HepG2 (cell line): Measurements from ENCODE around the gene AS3MT. TPM values are rescaled to one million over a fixed set of nuclear protein-coding genes. Genes with fewer than 3 reads are reported as not detected.

Source experiments
- DPF2 ChIP-seq: sonication (generic); formaldehyde crosslinking; IDR thresholded peaks from 2 replicates; pipeline ENCODE4 v1.4.0; 2020; ENCODE audit warnings: mild to moderate bottlenecking, low read depth, missing genetic modification reagents, borderline replicate concordance
- POLR2A ChIP-seq, 2 experiments: IDR thresholded peaks; 2 replicates each; pipeline ENCODE4 v1.6.1; 2011; ENCODE audit warnings: low read depth in 2 of 2, low read length in 2 of 2, mild to moderate bottlenecking in 1 of 2, moderate library complexity in 1 of 2; ENCODE audit not compliant: insufficient read depth in 1 of 2
- RAD21 ChIP-seq: fragments of 450-650 bp; formaldehyde crosslinking; IDR thresholded peaks from 2 replicates; pipeline ENCODE4 v1.5.0; 2020; ENCODE audit warnings: mild to moderate bottlenecking
- RARG ChIP-seq: sonication (generic); formaldehyde crosslinking; IDR thresholded peaks from 2 replicates; pipeline ENCODE4 v1.4.0; 2020; ENCODE audit warnings: low read depth, mild to moderate bottlenecking, missing genetic modification reagents
- RXRA ChIP-seq: sonication (generic); formaldehyde crosslinking; IDR thresholded peaks from 2 replicates; pipeline ENCODE4 v1.5.1; 2020; ENCODE audit warnings: missing genetic modification reagents
- SP2 ChIP-seq: sonication (generic); formaldehyde crosslinking; IDR thresholded peaks from 2 replicates; pipeline ENCODE4 v1.5.1; 2020; ENCODE audit warnings: mild to moderate bottlenecking, missing genetic modification reagents
- ZBTB3 ChIP-seq: sonication (generic); formaldehyde crosslinking; IDR thresholded peaks from 2 replicates; pipeline ENCODE4 v1.4.0; 2020; ENCODE audit warnings: low read depth, mild to moderate bottlenecking, moderate library complexity, missing genetic modification reagents, borderline replicate concordance
- ZNF564 ChIP-seq: sonication (generic); formaldehyde crosslinking; IDR thresholded peaks from 2 replicates; pipeline ENCODE4 v1.8.1; 2023; ENCODE audit warnings: mild to moderate bottlenecking, missing genetic modification reagents
- polyA plus RNA-seq, 8 experiments: library from polyadenylated mRNA; depleted of rRNA in 3 of 8; stranded (reverse) in 7 of 8; unstranded in 1 of 8; fragments of >200 nt; fragmentation: Illumina TruSeq in 4 of 8; extraction: Trizol in 4 of 8; gene quantifications; 2 replicates each; pipeline versions ENCODE4 v1.2.1 to v1.2.3, GENCODE V29; 2011 to 2016; ENCODE audit warnings: low read depth in 4 of 8, missing spikeins in 1 of 8, mixed read lengths in 1 of 8; ENCODE audit not compliant: insufficient read depth in 1 of 8
- total RNA-seq, 5 experiments: library from RNA; depleted of rRNA; stranded (reverse); fragments of >200 nt; fragmentation: Illumina TruSeq; extraction: Trizol; gene quantifications; 2 replicates each; pipeline ENCODE4 v1.2.3, GENCODE V29; 2016; ENCODE audit warnings: low read depth in 1 of 5
- TF ChIP-seq, protein P1 (sequence below): sonication (generic); formaldehyde crosslinking; IDR thresholded peaks from 2 replicates; pipeline ENCODE4 v1.5.0; 2020; ENCODE audit warnings: mild to moderate bottlenecking, missing genetic modification reagents, borderline replicate concordance
- TF ChIP-seq, protein P2 (sequence below): sonication (generic); formaldehyde crosslinking; IDR thresholded peaks from 2 replicates; pipeline ENCODE4 v1.5.0; 2020; ENCODE audit warnings: missing genetic modification reagents
- TF ChIP-seq, protein P3 (sequence below), 2 experiments: fragments of 450-650 bp in 1 of 2; sonication (generic) in 1 of 2; formaldehyde crosslinking; IDR thresholded peaks; 2 replicates each; pipeline versions ENCODE4 v1.5.0 to v1.8.0; 2020 to 2022; ENCODE audit warnings: mild to moderate bottlenecking in 1 of 2, missing genetic modification reagents in 1 of 2
- TF ChIP-seq, protein P4 (sequence below): sonication (generic); formaldehyde crosslinking; IDR thresholded peaks from 2 replicates; pipeline ENCODE4 v1.4.0; 2020; ENCODE audit warnings: missing genetic modification reagents

Gene AS3MT
- total and polyA plus RNA-seq, 2 of the 13 experiments (the other 11 are each of a cell fraction or from before 2014, with no cell fraction given) = 8.7 to 17.4 TPM

DNA sequence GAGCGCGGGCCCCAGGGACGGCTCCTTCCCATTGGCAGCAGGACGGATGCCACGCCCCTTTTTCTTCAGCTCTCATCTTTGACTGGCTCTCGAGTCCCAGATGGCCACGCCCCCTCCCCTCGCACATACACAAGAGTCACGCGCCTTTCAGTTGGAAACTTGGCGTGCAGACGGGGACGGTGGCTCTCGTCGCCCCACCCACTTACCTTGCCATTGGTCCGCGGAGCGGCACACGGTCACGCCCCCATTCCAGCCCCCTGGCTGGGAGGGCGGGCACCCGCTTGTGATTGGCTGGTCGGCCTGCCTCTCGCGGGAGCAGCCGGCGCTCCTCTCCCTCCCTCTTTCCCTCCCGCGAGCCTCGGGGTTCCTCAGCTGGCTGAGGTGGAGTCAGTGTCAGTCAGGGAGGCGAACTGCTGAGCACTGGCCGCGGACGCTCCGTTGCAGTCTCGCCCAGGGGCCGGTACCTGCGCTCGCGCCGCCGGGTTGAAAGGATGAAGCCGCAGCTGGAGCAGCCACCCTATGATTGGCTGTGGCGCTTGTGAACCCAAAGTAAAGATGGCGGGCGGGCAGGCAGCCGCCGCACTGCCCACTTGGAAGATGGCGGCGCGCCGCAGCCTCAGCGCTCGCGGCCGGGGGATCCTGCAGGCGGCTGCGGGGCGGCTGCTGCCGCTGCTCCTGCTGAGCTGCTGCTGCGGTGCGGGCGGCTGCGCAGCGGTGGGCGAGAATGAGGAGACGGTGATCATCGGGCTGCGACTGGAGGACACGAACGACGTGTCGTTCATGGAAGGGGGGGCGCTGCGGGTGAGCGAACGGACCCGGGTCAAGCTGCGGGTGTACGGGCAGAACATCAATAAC lies 48.9 kb downstream of the AS3MT start, which contains the start of gene CNNM2 (continued):
- TF ChIP-seq, protein P1, sequence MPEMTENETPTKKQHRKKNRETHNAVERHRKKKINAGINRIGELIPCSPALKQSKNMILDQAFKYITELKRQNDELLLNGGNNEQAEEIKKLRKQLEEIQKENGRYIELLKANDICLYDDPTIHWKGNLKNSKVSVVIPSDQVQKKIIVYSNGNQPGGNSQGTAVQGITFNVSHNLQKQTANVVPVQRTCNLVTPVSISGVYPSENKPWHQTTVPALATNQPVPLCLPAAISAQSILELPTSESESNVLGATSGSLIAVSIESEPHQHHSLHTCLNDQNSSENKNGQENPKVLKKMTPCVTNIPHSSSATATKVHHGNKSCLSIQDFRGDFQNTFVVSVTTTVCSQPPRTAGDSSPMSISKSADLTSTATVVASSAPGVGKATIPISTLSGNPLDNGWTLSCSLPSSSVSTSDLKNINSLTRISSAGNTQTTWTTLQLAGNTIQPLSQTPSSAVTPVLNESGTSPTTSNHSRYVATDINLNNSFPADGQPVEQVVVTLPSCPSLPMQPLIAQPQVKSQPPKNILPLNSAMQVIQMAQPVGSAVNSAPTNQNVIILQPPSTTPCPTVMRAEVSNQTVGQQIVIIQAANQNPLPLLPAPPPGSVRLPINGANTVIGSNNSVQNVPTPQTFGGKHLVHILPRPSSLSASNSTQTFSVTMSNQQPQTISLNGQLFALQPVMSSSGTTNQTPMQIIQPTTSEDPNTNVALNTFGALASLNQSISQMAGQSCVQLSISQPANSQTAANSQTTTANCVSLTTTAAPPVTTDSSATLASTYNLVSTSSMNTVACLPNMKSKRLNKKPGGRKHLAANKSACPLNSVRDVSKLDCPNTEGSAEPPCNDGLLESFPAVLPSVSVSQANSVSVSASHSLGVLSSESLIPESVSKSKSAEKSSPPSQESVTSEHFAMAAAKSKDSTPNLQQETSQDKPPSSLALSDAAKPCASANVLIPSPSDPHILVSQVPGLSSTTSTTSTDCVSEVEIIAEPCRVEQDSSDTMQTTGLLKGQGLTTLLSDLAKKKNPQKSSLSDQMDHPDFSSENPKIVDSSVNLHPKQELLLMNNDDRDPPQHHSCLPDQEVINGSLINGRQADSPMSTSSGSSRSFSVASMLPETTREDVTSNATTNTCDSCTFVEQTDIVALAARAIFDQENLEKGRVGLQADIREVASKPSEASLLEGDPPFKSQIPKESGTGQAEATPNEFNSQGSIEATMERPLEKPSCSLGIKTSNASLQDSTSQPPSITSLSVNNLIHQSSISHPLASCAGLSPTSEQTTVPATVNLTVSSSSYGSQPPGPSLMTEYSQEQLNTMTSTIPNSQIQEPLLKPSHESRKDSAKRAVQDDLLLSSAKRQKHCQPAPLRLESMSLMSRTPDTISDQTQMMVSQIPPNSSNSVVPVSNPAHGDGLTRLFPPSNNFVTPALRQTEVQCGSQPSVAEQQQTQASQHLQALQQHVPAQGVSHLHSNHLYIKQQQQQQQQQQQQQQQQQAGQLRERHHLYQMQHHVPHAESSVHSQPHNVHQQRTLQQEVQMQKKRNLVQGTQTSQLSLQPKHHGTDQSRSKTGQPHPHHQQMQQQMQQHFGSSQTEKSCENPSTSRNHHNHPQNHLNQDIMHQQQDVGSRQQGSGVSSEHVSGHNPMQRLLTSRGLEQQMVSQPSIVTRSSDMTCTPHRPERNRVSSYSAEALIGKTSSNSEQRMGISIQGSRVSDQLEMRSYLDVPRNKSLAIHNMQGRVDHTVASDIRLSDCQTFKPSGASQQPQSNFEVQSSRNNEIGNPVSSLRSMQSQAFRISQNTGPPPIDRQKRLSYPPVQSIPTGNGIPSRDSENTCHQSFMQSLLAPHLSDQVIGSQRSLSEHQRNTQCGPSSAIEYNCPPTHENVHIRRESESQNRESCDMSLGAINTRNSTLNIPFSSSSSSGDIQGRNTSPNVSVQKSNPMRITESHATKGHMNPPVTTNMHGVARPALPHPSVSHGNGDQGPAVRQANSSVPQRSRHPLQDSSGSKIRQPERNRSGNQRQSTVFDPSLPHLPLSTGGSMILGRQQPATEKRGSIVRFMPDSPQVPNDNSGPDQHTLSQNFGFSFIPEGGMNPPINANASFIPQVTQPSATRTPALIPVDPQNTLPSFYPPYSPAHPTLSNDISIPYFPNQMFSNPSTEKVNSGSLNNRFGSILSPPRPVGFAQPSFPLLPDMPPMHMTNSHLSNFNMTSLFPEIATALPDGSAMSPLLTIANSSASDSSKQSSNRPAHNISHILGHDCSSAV (CRISPR knock-in tag) = no peak
- TF ChIP-seq, protein P2, sequence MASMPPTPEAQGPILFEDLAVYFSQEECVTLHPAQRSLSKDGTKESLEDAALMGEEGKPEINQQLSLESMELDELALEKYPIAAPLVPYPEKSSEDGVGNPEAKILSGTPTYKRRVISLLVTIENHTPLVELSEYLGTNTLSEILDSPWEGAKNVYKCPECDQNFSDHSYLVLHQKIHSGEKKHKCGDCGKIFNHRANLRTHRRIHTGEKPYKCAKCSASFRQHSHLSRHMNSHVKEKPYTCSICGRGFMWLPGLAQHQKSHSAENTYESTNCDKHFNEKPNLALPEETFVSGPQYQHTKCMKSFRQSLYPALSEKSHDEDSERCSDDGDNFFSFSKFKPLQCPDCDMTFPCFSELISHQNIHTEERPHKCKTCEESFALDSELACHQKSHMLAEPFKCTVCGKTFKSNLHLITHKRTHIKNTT (CRISPR knock-in tag) = no peak
- TF ChIP-seq POLR2A (IDR thresholded peaks at IDR 0.05; ENCODE audit: insufficient read depth in 1 of 2, low read depth in 2 of 2, low read length in 2 of 2) = peak; percentile 62 to 70; a peak in 3 of 4 replicates
- no peak for TF ChIP-seq RARG (CRISPR knock-in tag)
- peak; percentile 93 for TF ChIP-seq SP2 (CRISPR knock-in tag)
- TF ChIP-seq ZBTB3 = peak; percentile 28; the same call in 1 of the 2 replicates
- peak; percentile 41 for TF ChIP-seq RAD21
- TF ChIP-seq ZNF564 (CRISPR knock-in tag) = peak; percentile 61; the same call in 1 of the 2 replicates
- TF ChIP-seq, protein P3, sequence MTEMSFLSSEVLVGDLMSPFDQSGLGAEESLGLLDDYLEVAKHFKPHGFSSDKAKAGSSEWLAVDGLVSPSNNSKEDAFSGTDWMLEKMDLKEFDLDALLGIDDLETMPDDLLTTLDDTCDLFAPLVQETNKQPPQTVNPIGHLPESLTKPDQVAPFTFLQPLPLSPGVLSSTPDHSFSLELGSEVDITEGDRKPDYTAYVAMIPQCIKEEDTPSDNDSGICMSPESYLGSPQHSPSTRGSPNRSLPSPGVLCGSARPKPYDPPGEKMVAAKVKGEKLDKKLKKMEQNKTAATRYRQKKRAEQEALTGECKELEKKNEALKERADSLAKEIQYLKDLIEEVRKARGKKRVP (CRISPR knock-in tag; IDR thresholded peaks at IDR 0.05) = no peak
- TF ChIP-seq DPF2 = no peak
- TF ChIP-seq, protein P4, sequence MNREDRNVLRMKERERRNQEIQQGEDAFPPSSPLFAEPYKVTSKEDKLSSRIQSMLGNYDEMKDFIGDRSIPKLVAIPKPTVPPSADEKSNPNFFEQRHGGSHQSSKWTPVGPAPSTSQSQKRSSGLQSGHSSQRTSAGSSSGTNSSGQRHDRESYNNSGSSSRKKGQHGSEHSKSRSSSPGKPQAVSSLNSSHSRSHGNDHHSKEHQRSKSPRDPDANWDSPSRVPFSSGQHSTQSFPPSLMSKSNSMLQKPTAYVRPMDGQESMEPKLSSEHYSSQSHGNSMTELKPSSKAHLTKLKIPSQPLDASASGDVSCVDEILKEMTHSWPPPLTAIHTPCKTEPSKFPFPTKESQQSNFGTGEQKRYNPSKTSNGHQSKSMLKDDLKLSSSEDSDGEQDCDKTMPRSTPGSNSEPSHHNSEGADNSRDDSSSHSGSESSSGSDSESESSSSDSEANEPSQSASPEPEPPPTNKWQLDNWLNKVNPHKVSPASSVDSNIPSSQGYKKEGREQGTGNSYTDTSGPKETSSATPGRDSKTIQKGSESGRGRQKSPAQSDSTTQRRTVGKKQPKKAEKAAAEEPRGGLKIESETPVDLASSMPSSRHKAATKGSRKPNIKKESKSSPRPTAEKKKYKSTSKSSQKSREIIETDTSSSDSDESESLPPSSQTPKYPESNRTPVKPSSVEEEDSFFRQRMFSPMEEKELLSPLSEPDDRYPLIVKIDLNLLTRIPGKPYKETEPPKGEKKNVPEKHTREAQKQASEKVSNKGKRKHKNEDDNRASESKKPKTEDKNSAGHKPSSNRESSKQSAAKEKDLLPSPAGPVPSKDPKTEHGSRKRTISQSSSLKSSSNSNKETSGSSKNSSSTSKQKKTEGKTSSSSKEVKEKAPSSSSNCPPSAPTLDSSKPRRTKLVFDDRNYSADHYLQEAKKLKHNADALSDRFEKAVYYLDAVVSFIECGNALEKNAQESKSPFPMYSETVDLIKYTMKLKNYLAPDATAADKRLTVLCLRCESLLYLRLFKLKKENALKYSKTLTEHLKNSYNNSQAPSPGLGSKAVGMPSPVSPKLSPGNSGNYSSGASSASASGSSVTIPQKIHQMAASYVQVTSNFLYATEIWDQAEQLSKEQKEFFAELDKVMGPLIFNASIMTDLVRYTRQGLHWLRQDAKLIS (CRISPR knock-in tag) = no peak
- TF ChIP-seq RXRA (CRISPR knock-in tag) = peak; percentile 42; the same call in 1 of the 2 replicates
